Measurements from ENCODE around the gene CETN1.

Gene CETN1

DNA sequence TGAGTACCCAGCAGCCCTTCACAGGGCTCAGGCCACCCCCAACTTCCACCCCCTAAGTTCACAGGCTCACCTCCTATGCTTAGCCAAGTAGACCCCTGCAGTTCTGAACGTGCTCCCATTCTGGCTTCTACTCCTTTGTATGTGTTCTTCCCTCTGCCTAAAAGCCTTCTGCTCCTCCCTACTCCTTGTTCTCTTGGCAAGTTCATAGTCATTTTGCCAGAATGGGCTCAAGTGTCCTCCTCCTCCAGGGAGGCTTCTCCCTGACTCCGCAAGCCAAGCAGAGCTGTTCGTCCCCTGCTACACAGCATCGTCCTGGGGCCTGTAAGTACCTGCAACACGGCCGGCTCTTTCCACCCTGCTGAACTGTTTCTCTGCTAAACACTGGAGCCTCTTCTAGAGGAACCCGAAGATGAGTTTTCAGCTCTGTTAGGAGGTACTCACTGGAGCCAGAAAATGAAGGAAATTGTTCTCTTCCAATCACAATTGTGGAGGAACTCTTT lies 14.6 kb upstream of the CETN1 start:
- no peak overlapping the region for H3K4me3 ChIP-seq (ENCODE audit: low read length in 2 of 2)
- H3K36me3 ChIP-seq (ENCODE audit: control insufficient read depth in 2 of 2, insufficient read depth in 2 of 2, low read length in 2 of 2), result no peaks in the 10 kb centered on the region
- H3K9me3 ChIP-seq (ENCODE audit: control insufficient read depth in 2 of 2, low read length in 2 of 2), result no peaks in the 10 kb centered on the region
- no peak overlapping the region for H3K27ac ChIP-seq (ENCODE audit: low read depth in 2 of 2, low read length in 2 of 2)
- H3K4me1 ChIP-seq (ENCODE audit: control insufficient read depth in 2 of 2, insufficient read depth in 2 of 2, low read length in 2 of 2), result peaks cover 0 to under 1% of the 10 kb centered on the region in 2 donors
- no peak overlapping the region for H3K9ac ChIP-seq (ENCODE audit: low read depth in 1 of 2, low read length in 2 of 2)
- H3K27me3 ChIP-seq (ENCODE audit: control insufficient read depth in 2 of 2, insufficient read depth in 2 of 2, low read length in 2 of 2), result no peaks in the 10 kb centered on the region

DNA sequence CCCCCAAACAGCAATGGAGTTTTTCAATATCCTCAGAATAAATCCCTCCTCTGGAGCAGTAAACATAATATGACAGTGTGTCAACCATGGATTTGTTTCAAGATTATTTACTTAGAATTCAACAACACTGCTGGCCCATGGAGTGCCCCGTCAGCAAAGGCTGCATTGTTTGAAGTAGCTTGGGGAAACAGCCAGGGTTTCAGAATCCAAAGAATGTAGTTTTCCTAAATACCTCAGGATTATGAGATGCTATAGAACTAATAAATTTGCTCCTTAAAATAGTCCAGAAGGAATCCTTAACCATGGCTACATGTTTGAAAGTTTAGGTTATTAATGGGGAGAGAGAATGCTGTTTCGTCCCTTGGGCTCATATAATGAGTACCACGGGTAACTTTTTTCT lies 13.1 kb upstream of the CETN1 start:
- no peaks in the 10 kb centered on the region for H3K9me3 ChIP-seq (ENCODE audit: control insufficient read depth in 2 of 2, low read length in 2 of 2)

DNA sequence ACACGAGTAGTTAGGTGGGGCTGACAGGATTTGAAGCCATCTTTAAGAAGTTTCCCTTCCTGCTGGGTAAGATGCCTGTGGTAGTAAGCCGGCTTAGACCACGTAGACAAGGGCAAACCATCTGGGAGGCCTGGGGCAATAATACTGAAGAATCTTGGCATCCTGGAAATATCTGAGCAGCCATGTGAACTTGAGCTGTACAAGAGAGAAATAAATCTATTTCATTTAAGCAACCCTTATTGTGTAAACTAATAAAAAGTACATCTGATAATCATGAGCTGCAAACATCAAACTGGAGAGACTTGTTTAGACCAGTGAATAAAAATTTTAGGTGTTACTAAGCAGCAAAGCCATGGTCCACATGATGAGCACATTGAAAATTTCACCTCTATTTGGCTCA lies 11.4 kb upstream of the CETN1 start:
- Histone ChIP-seq H3K27me3 (ENCODE audit: control insufficient read depth in 2 of 2, insufficient read depth in 2 of 2, low read length in 2 of 2) (no peaks in the 10 kb centered on the region), H3K9ac (ENCODE audit: low read depth in 1 of 2, low read length in 2 of 2) (no peak overlapping the region), H3K4me3 (ENCODE audit: low read length in 2 of 2) (no peak overlapping the region), H3K36me3 (ENCODE audit: control insufficient read depth in 2 of 2, insufficient read depth in 2 of 2, low read length in 2 of 2) (no peaks in the 10 kb centered on the region), H3K4me1 (ENCODE audit: control insufficient read depth in 2 of 2, insufficient read depth in 2 of 2, low read length in 2 of 2) (peaks cover 0 to 2% of the 10 kb centered on the region in 2 donors), H3K9me3 (ENCODE audit: control insufficient read depth in 2 of 2, low read length in 2 of 2) (no peaks in the 10 kb centered on the region), H3K27ac (ENCODE audit: low read depth in 2 of 2, low read length in 2 of 2) (no peak overlapping the region)

More for the DNA sequence above, 13.1 kb upstream of the CETN1 start:
- no peaks in the 10 kb centered on the region for H3K36me3 ChIP-seq (ENCODE audit: control insufficient read depth in 2 of 2, insufficient read depth in 2 of 2, low read length in 2 of 2)
- H3K27me3 ChIP-seq (ENCODE audit: control insufficient read depth in 2 of 2, insufficient read depth in 2 of 2, low read length in 2 of 2), result no peaks in the 10 kb centered on the region
- H3K4me1 ChIP-seq (ENCODE audit: control insufficient read depth in 2 of 2, insufficient read depth in 2 of 2, low read length in 2 of 2), result peaks cover 0 to 2% of the 10 kb centered on the region in 2 donors
- no peak overlapping the region for H3K9ac ChIP-seq (ENCODE audit: low read depth in 1 of 2, low read length in 2 of 2)
- H3K4me3 ChIP-seq (ENCODE audit: low read length in 2 of 2), result no peak overlapping the region
- H3K27ac ChIP-seq (ENCODE audit: low read depth in 2 of 2, low read length in 2 of 2), result no peak overlapping the region

DNA sequence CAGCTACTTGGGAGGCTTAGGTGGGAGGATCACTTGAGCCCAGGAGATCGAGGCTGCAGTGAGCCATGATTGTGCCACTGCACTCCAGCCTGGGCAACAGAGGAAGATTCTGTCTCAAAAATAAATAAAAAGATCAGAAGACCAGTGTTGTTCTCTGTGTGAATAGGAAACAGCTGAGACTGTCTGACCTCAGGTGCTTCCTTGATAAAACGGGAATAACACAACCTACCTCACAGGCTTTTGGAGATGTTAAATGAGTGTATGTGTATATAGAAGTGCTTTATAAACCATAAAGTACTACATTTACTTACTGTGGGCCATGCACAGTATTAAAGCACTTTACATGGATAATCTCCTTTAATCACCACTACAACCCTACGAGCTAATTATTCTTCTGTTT lies 9.9 kb upstream of the CETN1 start:
- H3K4me1 ChIP-seq (ENCODE audit: control insufficient read depth in 2 of 2, insufficient read depth in 2 of 2, low read length in 2 of 2), result peaks cover 0 to 2% of the 10 kb centered on the region in 2 donors

DNA sequence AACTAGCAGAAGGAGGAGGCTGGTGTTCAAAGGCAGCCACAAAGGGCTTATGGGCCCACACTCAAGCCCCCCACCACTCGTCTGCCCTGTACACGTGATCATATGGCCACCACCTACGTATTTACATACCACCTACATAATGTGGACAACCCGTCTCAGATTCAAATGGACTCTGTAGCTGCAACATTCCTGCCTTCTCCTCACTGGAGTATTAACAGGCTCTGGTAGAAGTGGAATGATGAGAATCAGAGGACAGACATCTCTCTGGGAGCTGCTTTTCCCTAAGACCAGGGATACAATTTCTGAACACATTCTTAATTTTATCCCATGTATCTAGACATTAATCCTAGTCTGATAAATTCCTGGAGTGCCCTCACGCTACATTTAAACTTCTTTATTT lies 9.5 kb upstream of the CETN1 start:
- Histone ChIP-seq H3K9ac (ENCODE audit: low read depth in 1 of 2, low read length in 2 of 2) (no peak overlapping the region), H3K27me3 (ENCODE audit: control insufficient read depth in 2 of 2, insufficient read depth in 2 of 2, low read length in 2 of 2) (no peaks in the 10 kb centered on the region), H3K9me3 (ENCODE audit: control insufficient read depth in 2 of 2, low read length in 2 of 2) (no peaks in the 10 kb centered on the region)

More for the DNA sequence above, 9.9 kb upstream of the CETN1 start:
- Histone ChIP-seq H3K27me3 (ENCODE audit: control insufficient read depth in 2 of 2, insufficient read depth in 2 of 2, low read length in 2 of 2) (no peaks in the 10 kb centered on the region), H3K9ac (ENCODE audit: low read depth in 1 of 2, low read length in 2 of 2) (no peak overlapping the region), H3K4me3 (ENCODE audit: low read length in 2 of 2) (no peak overlapping the region), H3K36me3 (ENCODE audit: control insufficient read depth in 2 of 2, insufficient read depth in 2 of 2, low read length in 2 of 2) (no peaks in the 10 kb centered on the region), H3K9me3 (ENCODE audit: control insufficient read depth in 2 of 2, low read length in 2 of 2) (no peaks in the 10 kb centered on the region), H3K27ac (ENCODE audit: low read depth in 2 of 2, low read length in 2 of 2) (no peak overlapping the region)

DNA sequence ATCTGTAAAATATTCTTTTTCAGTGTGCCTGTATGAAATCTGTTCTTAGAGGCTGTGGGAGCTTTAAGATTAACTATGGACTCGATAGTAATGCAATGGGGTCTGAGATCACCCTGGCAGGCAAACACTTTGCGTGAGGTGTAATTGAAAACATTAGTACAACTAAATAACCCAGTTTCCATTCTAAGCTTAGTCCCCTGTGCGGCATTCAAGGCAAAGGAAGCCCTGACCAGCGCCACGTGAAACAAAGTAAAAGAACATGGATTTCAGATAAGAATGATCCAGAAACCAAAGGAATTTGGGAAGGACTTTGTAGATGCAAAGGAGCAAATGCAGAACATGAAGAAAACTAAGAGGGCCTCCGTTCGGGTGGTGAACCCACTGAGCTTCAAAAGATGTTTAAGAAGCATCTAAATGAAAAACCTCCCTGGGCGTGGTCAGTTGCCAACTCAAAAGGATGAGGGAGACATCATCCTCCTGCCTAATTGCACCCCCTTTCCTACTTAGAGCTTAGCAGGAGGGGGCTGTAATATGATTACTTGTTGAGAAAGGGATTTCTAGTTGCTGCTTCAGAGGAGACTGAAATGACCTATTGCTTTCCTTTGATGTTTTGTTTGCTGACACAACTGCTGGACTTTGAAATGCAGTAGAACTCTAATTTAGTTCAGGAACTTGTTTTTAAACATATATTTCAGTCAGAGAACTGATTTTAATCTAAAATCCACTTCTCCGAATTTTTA lies 7.9 kb upstream of the CETN1 start:
- Histone ChIP-seq H3K27me3 (ENCODE audit: control insufficient read depth in 2 of 2, insufficient read depth in 2 of 2, low read length in 2 of 2) (no peaks in the 10 kb centered on the region), H3K36me3 (ENCODE audit: control insufficient read depth in 2 of 2, insufficient read depth in 2 of 2, low read length in 2 of 2) (no peaks in the 10 kb centered on the region), H3K4me1 (ENCODE audit: control insufficient read depth in 2 of 2, insufficient read depth in 2 of 2, low read length in 2 of 2) (peaks cover 0 to 2% of the 10 kb centered on the region in 2 donors), H3K9me3 (ENCODE audit: control insufficient read depth in 2 of 2, low read length in 2 of 2) (no peaks in the 10 kb centered on the region), H3K27ac (ENCODE audit: low read depth in 2 of 2, low read length in 2 of 2) (no peak overlapping the region), H3K4me3 (ENCODE audit: low read length in 2 of 2) (no peak overlapping the region), H3K9ac (ENCODE audit: low read depth in 1 of 2, low read length in 2 of 2) (no peak overlapping the region)

More for the DNA sequence above, 9.5 kb upstream of the CETN1 start:
- Histone ChIP-seq H3K27ac (ENCODE audit: low read depth in 2 of 2, low read length in 2 of 2) (no peak overlapping the region), H3K36me3 (ENCODE audit: control insufficient read depth in 2 of 2, insufficient read depth in 2 of 2, low read length in 2 of 2) (no peaks in the 10 kb centered on the region), H3K4me1 (ENCODE audit: control insufficient read depth in 2 of 2, insufficient read depth in 2 of 2, low read length in 2 of 2) (peaks cover 0 to 2% of the 10 kb centered on the region in 2 donors), H3K4me3 (ENCODE audit: low read length in 2 of 2) (no peak overlapping the region)

DNA sequence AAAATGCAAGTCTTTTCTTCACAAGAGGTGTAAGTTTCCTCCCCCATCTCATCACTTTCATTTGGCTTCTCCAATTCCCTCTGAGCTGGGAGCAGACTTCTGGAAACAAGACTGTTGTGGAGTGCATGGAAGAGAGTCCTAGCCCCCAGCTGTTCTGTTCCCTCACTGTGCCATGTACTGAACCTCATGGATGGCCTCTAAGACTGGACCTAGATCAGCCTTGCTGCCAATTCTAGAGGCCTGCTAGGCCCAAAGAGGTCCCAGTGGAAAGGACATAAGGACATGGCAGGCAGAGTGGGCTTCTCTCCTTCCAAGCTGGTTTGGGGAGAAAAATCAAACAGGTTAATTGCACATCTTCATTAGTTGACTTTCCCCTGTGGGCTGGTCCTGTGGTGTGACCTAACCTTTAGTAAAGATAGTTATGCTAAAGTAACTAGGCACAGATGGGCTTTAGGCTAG lies 7.3 kb upstream of the CETN1 start:
- Histone ChIP-seq H3K9me3 (ENCODE audit: control insufficient read depth in 2 of 2, low read length in 2 of 2) (no peaks in the 10 kb centered on the region), H3K4me1 (ENCODE audit: control insufficient read depth in 2 of 2, insufficient read depth in 2 of 2, low read length in 2 of 2) (peaks cover 0 to 2% of the 10 kb centered on the region in 2 donors), H3K27me3 (ENCODE audit: control insufficient read depth in 2 of 2, insufficient read depth in 2 of 2, low read length in 2 of 2) (no peaks in the 10 kb centered on the region), H3K36me3 (ENCODE audit: control insufficient read depth in 2 of 2, insufficient read depth in 2 of 2, low read length in 2 of 2) (no peaks in the 10 kb centered on the region), H3K9ac (ENCODE audit: low read depth in 1 of 2, low read length in 2 of 2) (no peak overlapping the region), H3K4me3 (ENCODE audit: low read length in 2 of 2) (no peak overlapping the region), H3K27ac (ENCODE audit: low read depth in 2 of 2, low read length in 2 of 2) (no peak overlapping the region)

DNA sequence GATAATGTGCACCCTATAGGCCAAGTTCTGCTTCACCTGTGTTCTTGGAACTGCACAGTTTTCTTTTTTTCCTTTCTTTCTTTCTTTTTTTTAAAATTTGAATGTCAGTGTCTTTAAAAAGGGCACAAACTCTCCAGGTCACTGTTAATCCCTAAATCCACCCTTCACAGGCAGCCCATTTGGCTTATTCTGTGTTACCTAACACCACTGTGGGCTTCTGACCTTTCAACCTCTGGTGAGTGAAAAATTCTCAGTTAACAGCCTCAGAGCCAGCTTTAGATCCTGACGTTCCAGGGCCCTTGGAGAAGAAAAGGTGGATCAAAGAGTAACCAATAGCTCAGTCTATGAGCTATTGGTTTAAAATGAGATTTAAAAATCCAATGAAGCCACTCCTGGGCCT lies 6.8 kb upstream of the CETN1 start:
- Histone ChIP-seq H3K9me3 (ENCODE audit: control insufficient read depth in 2 of 2, low read length in 2 of 2) (no peaks in the 10 kb centered on the region), H3K4me1 (ENCODE audit: control insufficient read depth in 2 of 2, insufficient read depth in 2 of 2, low read length in 2 of 2) (peaks cover 0 to 2% of the 10 kb centered on the region in 2 donors), H3K27ac (ENCODE audit: low read depth in 2 of 2, low read length in 2 of 2) (no peak overlapping the region), H3K36me3 (ENCODE audit: control insufficient read depth in 2 of 2, insufficient read depth in 2 of 2, low read length in 2 of 2) (no peaks in the 10 kb centered on the region), H3K4me3 (ENCODE audit: low read length in 2 of 2) (no peak overlapping the region), H3K27me3 (ENCODE audit: control insufficient read depth in 2 of 2, insufficient read depth in 2 of 2, low read length in 2 of 2) (no peaks in the 10 kb centered on the region), H3K9ac (ENCODE audit: low read depth in 1 of 2, low read length in 2 of 2) (no peak overlapping the region)

DNA sequence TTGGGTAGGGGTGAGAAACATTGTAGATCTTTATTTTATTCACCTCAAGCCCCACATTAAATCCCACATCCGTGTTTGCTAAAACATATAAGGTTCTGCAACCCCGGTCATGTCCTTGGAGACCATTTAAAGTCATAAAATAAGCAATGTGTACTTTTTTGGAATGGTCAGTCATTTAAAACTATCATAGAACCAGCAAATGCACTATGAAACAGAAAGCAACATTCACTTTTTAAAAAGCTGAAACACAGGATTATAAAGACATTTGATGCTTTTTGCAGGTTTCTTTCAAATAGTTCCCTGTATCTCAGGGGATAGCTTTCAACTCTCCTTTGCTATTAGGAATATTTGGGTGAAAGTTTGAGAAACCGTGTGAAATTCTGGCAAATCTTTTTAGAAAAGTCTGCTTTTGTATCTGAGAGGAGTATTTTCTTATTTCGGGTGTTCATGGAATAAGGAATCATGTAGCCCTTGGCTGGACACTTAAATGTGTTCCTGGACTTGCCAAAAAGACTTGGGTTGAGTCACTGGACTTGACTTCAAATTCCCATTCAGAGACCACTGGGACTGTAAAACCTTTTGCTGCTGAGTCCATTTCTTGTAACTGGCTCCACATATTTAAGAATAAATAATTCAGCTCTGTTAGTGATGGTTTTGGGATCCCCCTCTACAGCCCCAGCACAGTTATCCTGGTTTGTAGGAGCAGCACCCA lies 5.9 kb upstream of the CETN1 start:
- no peak overlapping the region for H3K4me3 ChIP-seq (ENCODE audit: low read length in 2 of 2)
- peaks cover 0 to 2% of the 10 kb centered on the region in 2 donors for H3K4me1 ChIP-seq (ENCODE audit: control insufficient read depth in 2 of 2, insufficient read depth in 2 of 2, low read length in 2 of 2)
- no peaks in the 10 kb centered on the region for H3K9me3 ChIP-seq (ENCODE audit: control insufficient read depth in 2 of 2, low read length in 2 of 2)
- no peak overlapping the region for H3K27ac ChIP-seq (ENCODE audit: low read depth in 2 of 2, low read length in 2 of 2)
- H3K27me3 ChIP-seq (ENCODE audit: control insufficient read depth in 2 of 2, insufficient read depth in 2 of 2, low read length in 2 of 2), result no peaks in the 10 kb centered on the region
- H3K9ac ChIP-seq (ENCODE audit: low read depth in 1 of 2, low read length in 2 of 2), result no peak overlapping the region
- H3K36me3 ChIP-seq (ENCODE audit: control insufficient read depth in 2 of 2, insufficient read depth in 2 of 2, low read length in 2 of 2), result no peaks in the 10 kb centered on the region
